Peyer's patch (tissue), 4 donors: ENCODE measurements around the gene DHRS7C.

Experiments
- POLR2A ChIP-seq, 2 donors: fragments of 450-650 bp; IDR thresholded peaks; one replicate each; pipeline ENCODE4 v1.5.1; 2017; ENCODE audit warnings: antibody characterized with exemption in 2 of 2, mild to moderate bottlenecking in 2 of 2, moderate library complexity in 2 of 2
- TF ChIP-seq, protein P1 (sequence below), 6 experiments: fragments of 450-650 bp in 4 of 6; fragments of 200-600 bp in 2 of 6; sonication (generic) in 1 of 6; IDR thresholded peaks; one replicate each; pipeline ENCODE4 v1.5.1; 2017 to 2019; ENCODE audit warnings: antibody characterized with exemption in 6 of 6, mild to moderate bottlenecking in 3 of 6, moderate library complexity in 1 of 6

DNA sequence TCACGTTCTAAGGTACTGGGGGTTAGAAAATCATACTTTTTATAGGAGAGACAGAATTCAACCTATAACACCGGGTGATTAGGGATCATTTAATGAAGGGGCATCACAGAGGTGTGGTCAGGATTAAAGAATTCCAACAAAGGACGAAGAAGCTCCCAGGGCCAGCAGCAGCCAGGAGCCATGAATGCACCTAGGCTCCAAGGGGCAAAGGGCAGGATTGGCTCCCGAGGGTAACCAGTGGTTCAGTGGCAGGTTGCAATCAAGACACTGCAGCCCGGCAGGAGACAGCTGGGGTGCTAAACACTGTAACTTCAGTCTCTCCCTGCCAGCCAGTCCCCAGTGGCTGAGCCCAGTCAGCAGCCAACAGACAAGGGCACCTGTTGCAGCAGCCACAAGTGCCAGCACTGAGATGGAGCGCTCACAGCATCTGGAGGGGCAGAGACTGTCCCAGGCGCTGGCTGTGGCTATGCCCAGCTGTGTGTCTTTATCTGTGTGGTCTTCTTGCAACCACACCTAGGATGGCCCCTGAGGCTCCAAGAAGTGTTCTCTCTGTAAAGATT, 23.9 kb downstream of the DHRS7C start:
- TF ChIP-seq, protein P1, sequence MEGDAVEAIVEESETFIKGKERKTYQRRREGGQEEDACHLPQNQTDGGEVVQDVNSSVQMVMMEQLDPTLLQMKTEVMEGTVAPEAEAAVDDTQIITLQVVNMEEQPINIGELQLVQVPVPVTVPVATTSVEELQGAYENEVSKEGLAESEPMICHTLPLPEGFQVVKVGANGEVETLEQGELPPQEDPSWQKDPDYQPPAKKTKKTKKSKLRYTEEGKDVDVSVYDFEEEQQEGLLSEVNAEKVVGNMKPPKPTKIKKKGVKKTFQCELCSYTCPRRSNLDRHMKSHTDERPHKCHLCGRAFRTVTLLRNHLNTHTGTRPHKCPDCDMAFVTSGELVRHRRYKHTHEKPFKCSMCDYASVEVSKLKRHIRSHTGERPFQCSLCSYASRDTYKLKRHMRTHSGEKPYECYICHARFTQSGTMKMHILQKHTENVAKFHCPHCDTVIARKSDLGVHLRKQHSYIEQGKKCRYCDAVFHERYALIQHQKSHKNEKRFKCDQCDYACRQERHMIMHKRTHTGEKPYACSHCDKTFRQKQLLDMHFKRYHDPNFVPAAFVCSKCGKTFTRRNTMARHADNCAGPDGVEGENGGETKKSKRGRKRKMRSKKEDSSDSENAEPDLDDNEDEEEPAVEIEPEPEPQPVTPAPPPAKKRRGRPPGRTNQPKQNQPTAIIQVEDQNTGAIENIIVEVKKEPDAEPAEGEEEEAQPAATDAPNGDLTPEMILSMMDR (IDR thresholded peaks at IDR 0.05): no peak
- TF ChIP-seq POLR2A (IDR thresholded peaks at IDR 0.05): no peak
